Amygdala (tissue), 56 donors: ENCODE results near the gene DCUN1D3.

Source experiments
- DNase-seq, 56 donors: peaks; one replicate each; lab custom pipeline; 2025; lab: John Stamatoyannopoulos, UW

Gene DCUN1D3

GRCh38 chr16:20920799-20921198 lies 20.6 kb upstream of the DCUN1D3 start:
- no peak for DNase-seq

- DNase-seq, result no peak
These were observed 19.9 kb upstream of the DCUN1D3 start for GRCh38 chr16:20920091-20920490.

- peak in 3 of 56 donors; percentile 7 to 26 (median 10) for DNase-seq
These were observed 18.5 kb upstream of the DCUN1D3 start for GRCh38 chr16:20918486-20919239.

- no peak for DNase-seq
These were observed 16.8 kb upstream of the DCUN1D3 start for GRCh38 chr16:20916942-20917341.

- DNase-seq, result no peak
These were observed 16.1 kb upstream of the DCUN1D3 start for GRCh38 chr16:20916289-20916688.

GRCh38 chr16:20911361-20911760 lies 11.2 kb upstream of the DCUN1D3 start:
- no peak for DNase-seq

- DNase-seq, result no peak
These were observed 10.7 kb upstream of the DCUN1D3 start for GRCh38 chr16:20910781-20911321.

- no peak for DNase-seq
These were observed 6.4 kb upstream of the DCUN1D3 start for GRCh38 chr16:20906341-20907255.

- no peak for DNase-seq
These were observed 5.4 kb upstream of the DCUN1D3 start for GRCh38 chr16:20905576-20905975.

- DNase-seq, result peak in 1 of 56 donors; percentile 2
These were observed 4.4 kb upstream of the DCUN1D3 start for GRCh38 chr16:20904507-20905081.

- no peak for DNase-seq
These were observed 3.8 kb upstream of the DCUN1D3 start for GRCh38 chr16:20903899-20904506.

GRCh38 chr16:20903116-20903898 lies 3.1 kb upstream of the DCUN1D3 start:
- no peak for DNase-seq

GRCh38 chr16:20902426-20902825 lies 2.3 kb upstream of the DCUN1D3 start:
- no peak for DNase-seq

- peak in 31 of 56 donors; percentile 4 to 55 (median 26) for DNase-seq
These were observed 1.4 kb upstream of the DCUN1D3 start for GRCh38 chr16:20901436-20902112.

- DNase-seq, result peak in 4 of 56 donors; percentile 35 to 58 (median 44)
These were observed 894 bp upstream of the DCUN1D3 start for GRCh38 chr16:20901068-20901435.

GRCh38 chr16:20899477-20900298 lies 470 bp downstream of the DCUN1D3 start:
- peak in 9 of 56 donors; percentile 37 to 60 (median 45) for DNase-seq

GRCh38 chr16:20899071-20899470 lies 1.1 kb downstream of the DCUN1D3 start:
- no peak for DNase-seq

GRCh38 chr16:20897922-20898321 lies 2.2 kb downstream of the DCUN1D3 start:
- no peak for DNase-seq
